Keratinocyte (primary cell): Measurements from ENCODE around the gene CIDEC.

Source experiments
- CTCF ChIP-seq, 3 experiments: IDR thresholded peaks in 1 of 3; conservative IDR thresholded peaks in 1 of 3; optimal IDR thresholded peaks in 1 of 3; 2 replicates in 2 of 3; 3 replicates in 1 of 3; pipeline versions ENCODE3 to v1.5.1; 2011; ENCODE audit warnings: low read length in 3 of 3, mild to moderate bottlenecking in 3 of 3, moderate library complexity in 2 of 3, control low read depth in 1 of 3, inconsistent platforms in 1 of 3; ENCODE audit not compliant: insufficient read depth in 2 of 3; ENCODE audit errors: extremely low read depth in 1 of 3
- EZH2 ChIP-seq: IDR thresholded peaks from one replicate; pipeline ENCODE4 v1.6.1; 2012; ENCODE audit warnings: inconsistent platforms, mild to moderate bottlenecking, low read length, moderate library complexity

DNA sequence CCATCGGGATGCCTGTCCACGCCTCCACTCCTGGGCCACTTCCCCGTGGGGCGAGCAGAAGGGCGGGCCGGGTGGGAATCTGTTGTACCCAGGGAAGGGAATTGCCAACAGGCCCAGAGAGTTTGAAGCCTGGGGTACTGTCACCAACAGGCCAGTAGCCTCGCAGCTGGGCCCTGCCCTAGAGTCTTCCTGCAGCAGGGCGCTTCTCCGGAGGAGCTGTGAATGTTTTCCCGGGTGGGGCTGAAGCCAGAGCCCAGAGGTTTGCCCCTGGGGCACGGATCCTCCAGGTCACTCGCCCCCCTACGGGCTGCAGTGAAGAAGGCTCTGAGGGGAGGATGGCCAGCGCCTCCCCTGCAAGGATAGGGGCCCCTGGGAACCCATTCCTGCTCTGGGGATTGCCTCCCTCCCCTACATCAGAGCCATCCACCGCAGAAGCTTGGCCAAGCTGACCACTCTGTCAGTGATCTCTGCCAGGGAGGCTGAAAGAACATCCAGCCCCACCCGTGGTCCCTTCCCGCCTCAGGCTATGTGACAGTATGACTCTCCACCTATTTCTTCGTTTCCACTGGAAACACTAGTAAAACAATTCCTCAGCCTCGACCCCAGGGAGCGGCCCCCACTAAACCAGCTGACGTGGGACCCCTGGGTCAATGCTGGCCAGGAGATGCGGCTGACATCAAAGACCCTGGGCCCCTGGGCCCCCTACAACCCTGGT is 16.8 kb downstream of the CIDEC start:
- TF ChIP-seq CTCF (optimal IDR thresholded peaks at IDR 0.05 in 1 of 3, IDR thresholded peaks at IDR 0.05 in 1 of 3, conservative IDR thresholded peaks at IDR 0.05 in 1 of 3; ENCODE audit: extremely low read depth in 1 of 3, insufficient read depth in 2 of 3, low read length in 3 of 3) (no peak), EZH2 (no peak)
